Lower leg skin (tissue), 3 donors: ENCODE data around the gene KCNIP4.

Source experiments
- CTCF ChIP-seq, 3 donors: fragments of 450-650 bp; IDR thresholded peaks; one replicate each; pipeline ENCODE4 v1.5.1; 2016; ENCODE audit warnings: antibody characterized with exemption in 3 of 3, mild to moderate bottlenecking in 3 of 3, moderate library complexity in 2 of 3
- POLR2A ChIP-seq, 2 donors: fragments of 450-650 bp; IDR thresholded peaks; one replicate each; pipeline ENCODE4 v1.6.1; 2016 to 2017; ENCODE audit warnings: antibody characterized with exemption in 2 of 2, mild to moderate bottlenecking in 1 of 2, moderate library complexity in 1 of 2

GRCh38 chr4:21097865-21098264 lies 850.7 kb downstream of the KCNIP4 start:
- no peak for TF ChIP-seq POLR2A (IDR thresholded peaks at IDR 0.05)
- no peak for TF ChIP-seq CTCF (IDR thresholded peaks at IDR 0.05)
